Body of pancreas (tissue), 4 donors: ENCODE results near the gene DHX35.

ENCODE experiments used
- CTCF ChIP-seq, 7 experiments: fragments of 450-650 bp in 4 of 7; fragments of 200-600 bp in 3 of 7; sonication (generic) in 3 of 7; IDR thresholded peaks; one replicate each; pipeline ENCODE4 v1.5.1; 2016 to 2019; ENCODE audit warnings: antibody characterized with exemption in 7 of 7
- POLR2A ChIP-seq, 3 donors: fragments of 450-650 bp; IDR thresholded peaks; one replicate each; pipeline ENCODE4 v1.6.1; 2016; ENCODE audit warnings: antibody characterized with exemption in 3 of 3, mild to moderate bottlenecking in 2 of 3

GRCh38 chr20:39013662-39014109 is 51.5 kb downstream of the DHX35 start:
- TF ChIP-seq POLR2A (IDR thresholded peaks at IDR 0.05) (no peak), CTCF (IDR thresholded peaks at IDR 0.05) (no peak)
